Muscle layer of duodenum (tissue), 2 donors: Measurements from ENCODE around the gene SECISBP2.
"Not testable (repeated sequence)": the region's sequence is repeated elsewhere in the genome, so short reads cannot be mapped to it uniquely, and the experiment has no call there.

Experiments used
- H3K27ac ChIP-seq: one replicate; pipeline ENCODE4 v1.7.0; 2013; ENCODE audit warnings: mild to moderate bottlenecking, low read length
- H3K27me3 ChIP-seq: one replicate; pipeline ENCODE4 v1.7.0; 2013; ENCODE audit warnings: low read depth, mild to moderate bottlenecking, control low read depth, low read length
- H3K36me3 ChIP-seq, 2 donors: one replicate each; pipeline ENCODE4 v1.7.0; 2013; ENCODE audit warnings: low read length in 2 of 2, control low read depth in 1 of 2, mild to moderate bottlenecking in 1 of 2; ENCODE audit not compliant: insufficient read depth in 2 of 2, control insufficient read depth in 1 of 2
- H3K4me1 ChIP-seq, 2 donors: one replicate each; pipeline ENCODE4 v1.7.0; 2013; ENCODE audit warnings: low read length in 2 of 2, mild to moderate bottlenecking in 2 of 2, control low read depth in 1 of 2, moderate library complexity in 1 of 2; ENCODE audit not compliant: insufficient read depth in 2 of 2, control insufficient read depth in 1 of 2
- H3K4me3 ChIP-seq, 2 donors: one replicate each; pipeline ENCODE4 v1.7.0; 2013; ENCODE audit warnings: low read length in 2 of 2, low read depth in 1 of 2, mild to moderate bottlenecking in 1 of 2
- H3K9me3 ChIP-seq, 2 donors: one replicate each; pipeline ENCODE4 v1.7.0; 2013; ENCODE audit warnings: low read length in 2 of 2, control low read depth in 1 of 2, mild to moderate bottlenecking in 1 of 2; ENCODE audit not compliant: control insufficient read depth in 1 of 2
- donor health status: healthy.

SECISBP2 gene, protein sequence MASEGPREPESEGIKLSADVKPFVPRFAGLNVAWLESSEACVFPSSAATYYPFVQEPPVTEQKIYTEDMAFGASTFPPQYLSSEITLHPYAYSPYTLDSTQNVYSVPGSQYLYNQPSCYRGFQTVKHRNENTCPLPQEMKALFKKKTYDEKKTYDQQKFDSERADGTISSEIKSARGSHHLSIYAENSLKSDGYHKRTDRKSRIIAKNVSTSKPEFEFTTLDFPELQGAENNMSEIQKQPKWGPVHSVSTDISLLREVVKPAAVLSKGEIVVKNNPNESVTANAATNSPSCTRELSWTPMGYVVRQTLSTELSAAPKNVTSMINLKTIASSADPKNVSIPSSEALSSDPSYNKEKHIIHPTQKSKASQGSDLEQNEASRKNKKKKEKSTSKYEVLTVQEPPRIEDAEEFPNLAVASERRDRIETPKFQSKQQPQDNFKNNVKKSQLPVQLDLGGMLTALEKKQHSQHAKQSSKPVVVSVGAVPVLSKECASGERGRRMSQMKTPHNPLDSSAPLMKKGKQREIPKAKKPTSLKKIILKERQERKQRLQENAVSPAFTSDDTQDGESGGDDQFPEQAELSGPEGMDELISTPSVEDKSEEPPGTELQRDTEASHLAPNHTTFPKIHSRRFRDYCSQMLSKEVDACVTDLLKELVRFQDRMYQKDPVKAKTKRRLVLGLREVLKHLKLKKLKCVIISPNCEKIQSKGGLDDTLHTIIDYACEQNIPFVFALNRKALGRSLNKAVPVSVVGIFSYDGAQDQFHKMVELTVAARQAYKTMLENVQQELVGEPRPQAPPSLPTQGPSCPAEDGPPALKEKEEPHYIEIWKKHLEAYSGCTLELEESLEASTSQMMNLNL

DNA sequence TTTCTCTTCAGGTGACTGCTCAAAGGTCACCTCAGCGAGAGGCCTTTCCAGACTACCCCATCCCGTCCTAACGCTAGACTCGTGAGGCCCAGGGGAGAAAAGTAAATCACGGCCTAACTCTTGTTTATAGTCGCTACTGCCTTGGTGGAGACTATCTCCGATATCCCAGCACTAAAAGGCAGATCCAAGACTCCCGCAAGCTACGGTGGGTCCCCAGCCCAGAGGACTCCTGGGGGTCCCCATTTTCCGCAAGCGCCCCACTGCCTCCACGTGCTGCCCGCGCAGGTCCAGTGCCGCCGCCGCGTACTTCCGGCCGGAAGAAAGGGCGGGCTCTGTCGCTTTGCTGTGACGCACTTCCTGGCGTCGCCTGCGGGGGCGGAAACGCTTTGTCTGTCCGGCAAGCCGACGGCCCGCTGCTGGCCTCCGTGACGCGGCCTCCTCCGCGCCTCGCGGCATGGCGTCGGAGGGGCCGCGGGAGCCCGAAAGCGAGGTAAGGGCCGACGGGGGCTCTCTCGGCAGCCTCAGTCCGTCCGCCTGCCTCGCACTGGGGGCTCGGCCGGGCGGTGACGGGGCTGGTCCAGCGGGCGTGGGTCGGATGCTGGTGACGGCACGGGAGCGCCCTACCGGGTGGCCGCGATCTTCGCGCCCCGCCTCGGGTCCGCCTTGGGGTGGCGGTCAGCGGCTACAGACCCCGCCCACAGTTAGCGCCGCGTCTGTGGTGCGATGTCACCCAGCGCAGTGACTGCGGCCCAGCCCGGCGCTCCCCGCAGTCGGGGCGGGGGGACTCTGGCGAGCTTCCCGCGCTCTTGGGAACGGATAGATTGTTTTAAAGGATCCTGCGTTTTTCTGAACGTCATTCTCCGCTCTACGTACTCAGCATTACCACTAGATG, at the start of gene SECISBP2:
TSS of gene SECISBP2 (plus strand) at position 378 of the 892 bp plus-strand sequence. CDS start at position 455, 77 bp downstream.
- Histone ChIP-seq H3K36me3 (peaks cover 0 to 6% of the 10 kb centered on the region in 2 donors), H3K27ac (peak within 1 kb of the TSS; percentile 98), H3K4me3 (peak within 1 kb of the TSS; percentile 71 to 72), H3K4me1 (peaks cover 9 to 22% of the 10 kb centered on the region in 2 donors), H3K27me3 (no peaks in the 10 kb centered on the region), H3K9me3 (no peaks in the 10 kb centered on the region)

DNA sequence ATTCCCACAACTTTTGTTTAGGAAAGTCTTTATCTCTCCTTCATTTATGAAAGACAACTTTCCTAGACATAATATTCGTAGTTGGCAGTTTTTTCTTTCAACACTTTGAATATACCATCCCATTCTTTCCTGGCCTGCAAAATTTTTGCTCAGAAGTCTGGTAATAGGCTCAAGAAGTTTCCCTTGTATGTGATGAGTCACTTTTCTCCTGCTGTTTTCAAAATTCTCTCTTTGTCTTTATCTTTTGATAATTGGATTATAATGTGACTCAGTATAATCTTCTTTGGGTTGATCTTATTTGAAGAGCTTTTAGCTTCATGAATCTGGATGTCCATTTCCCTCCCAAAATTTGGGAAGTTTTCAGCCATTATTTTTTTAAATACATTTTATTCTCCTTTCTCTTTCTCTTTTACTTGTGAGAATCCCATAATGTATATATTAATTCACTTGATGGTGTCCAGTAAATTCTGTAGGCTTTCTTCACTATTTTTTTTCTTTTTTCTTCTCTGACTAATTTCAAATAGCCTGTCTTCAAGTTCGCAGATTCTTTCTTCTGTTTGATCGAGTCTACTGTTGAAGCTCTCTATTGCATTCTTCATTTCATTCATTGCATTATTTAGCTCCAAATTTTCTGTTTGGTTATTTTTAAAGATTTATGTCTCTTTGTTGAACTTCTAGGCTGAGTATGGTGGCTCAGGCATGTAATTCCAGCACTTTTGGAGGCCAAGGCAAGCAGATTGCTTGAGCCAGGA, 44.6 kb upstream of the SECISBP2 start:
- Histone ChIP-seq H3K4me3 (no peak overlapping the region), H3K4me1 (peaks cover 0 to 3% of the 10 kb centered on the region in 2 donors), H3K27me3 (no peaks in the 10 kb centered on the region)

DNA sequence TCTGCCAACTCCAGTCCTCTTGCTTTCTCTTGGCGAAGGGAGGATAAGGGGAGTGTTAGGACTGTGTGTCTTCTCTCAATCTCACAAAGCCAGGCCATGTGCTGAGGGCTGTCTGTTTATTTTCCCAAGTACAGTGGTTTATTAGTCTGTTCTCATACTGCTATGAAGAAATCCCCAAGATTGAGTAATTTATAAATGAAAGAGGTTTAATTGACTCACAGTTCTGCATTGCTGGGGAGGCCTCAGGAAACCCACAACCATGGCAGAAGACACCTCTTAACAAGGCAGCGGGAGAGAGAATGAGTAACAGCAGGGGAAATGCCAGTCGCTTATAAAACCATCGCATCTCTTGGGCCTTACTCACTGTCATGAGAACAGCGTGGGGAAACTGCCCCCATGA, 43.5 kb upstream of the SECISBP2 start:
- H3K4me3 ChIP-seq, result no peak overlapping the region
- H3K27me3 ChIP-seq, result no peaks in the 10 kb centered on the region
- H3K9me3 ChIP-seq, result peaks cover 0 to 16% of the 10 kb centered on the region in 2 donors
- H3K4me1 ChIP-seq, result peaks cover 0 to 3% of the 10 kb centered on the region in 2 donors
- no peak overlapping the region for H3K27ac ChIP-seq
- peaks cover 0 to 4% of the 10 kb centered on the region in 2 donors for H3K36me3 ChIP-seq

More for the DNA sequence above, 44.6 kb upstream of the SECISBP2 start:
- Histone ChIP-seq H3K27ac (no peak overlapping the region), H3K9me3 (peaks cover 0 to 16% of the 10 kb centered on the region in 2 donors), H3K36me3 (peaks cover 0 to 4% of the 10 kb centered on the region in 2 donors)

DNA sequence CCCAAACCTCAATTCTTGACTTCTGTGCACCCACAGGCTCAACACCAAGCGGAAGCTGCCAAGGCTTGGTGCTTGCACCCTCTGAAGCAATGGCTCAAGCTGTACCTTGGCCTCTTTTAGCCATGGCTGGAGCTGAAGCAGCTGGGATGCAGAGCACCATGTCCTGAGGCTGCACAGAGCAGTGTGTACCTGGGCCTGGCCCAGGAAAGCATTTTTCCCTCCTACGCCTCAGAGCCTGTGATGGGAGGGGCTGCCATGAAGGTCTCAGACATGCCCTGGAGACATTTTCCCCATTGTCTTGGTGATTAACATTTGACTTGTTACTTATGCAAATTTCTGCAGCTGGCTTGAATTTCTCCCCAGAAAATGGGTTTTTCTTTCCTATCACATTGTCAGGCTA, 42.3 kb upstream of the SECISBP2 start:
- H3K36me3 ChIP-seq, H3K4me3 ChIP-seq, H3K27ac ChIP-seq, H3K4me1 ChIP-seq, H3K27me3 ChIP-seq: not testable (repeated sequence)
- peaks cover 0 to 16% of the 10 kb centered on the region in 2 donors for H3K9me3 ChIP-seq

DNA sequence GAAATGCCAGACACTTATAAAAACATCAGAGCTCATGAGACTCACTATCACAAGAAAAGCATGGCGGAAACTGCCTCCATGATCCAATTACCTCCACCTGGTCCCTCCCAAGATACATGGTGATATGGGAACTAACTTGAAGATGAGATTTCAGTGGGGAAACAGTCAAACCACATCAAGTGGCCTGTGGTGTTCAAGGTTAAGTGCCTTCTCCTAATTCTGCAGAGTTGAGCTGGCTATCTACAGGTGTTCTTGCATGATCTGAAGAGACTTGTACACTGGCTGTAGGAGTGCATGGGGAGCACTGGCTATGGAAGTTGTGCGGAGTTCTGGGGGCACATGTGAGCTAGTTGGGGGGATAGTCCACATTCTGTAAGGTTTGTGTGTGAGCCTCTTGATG, 41.3 kb upstream of the SECISBP2 start:
- Histone ChIP-seq H3K36me3 (peaks cover 0 to 4% of the 10 kb centered on the region in 2 donors), H3K9me3 (peaks cover 0 to 16% of the 10 kb centered on the region in 2 donors), H3K4me1 (peaks cover 0 to 3% of the 10 kb centered on the region in 2 donors), H3K27ac (no peak overlapping the region), H3K4me3 (no peak overlapping the region), H3K27me3 (no peaks in the 10 kb centered on the region)

DNA sequence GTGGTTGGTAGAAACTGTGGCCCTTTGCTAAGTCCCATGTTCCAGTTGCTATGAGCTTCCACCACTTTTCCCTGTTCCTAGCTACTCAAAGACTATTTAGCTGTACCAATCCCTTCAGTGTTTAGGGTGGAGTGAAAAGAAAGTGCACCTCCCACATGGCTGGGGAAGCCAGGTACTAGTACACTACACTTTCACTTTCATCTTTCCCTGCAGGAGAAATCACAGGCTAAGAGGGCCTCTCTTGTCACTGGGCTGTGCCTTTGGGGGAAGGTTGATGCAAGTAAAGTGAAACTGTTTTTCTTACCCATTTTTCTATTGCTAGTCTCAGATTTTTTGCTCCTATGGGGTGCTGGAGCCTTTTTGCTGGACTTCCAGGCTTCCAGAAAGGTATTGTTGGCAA, 40.8 kb upstream of the SECISBP2 start:
- Histone ChIP-seq H3K4me3 (no peak overlapping the region), H3K27ac (no peak overlapping the region), H3K4me1 (peaks cover 0 to 3% of the 10 kb centered on the region in 2 donors), H3K27me3 (no peaks in the 10 kb centered on the region), H3K36me3 (peaks cover 0 to 4% of the 10 kb centered on the region in 2 donors), H3K9me3 (peaks cover 0 to 16% of the 10 kb centered on the region in 2 donors)

GRCh38 chr9:89278551-89278950, 39.7 kb upstream of the SECISBP2 start:
- no peaks in the 10 kb centered on the region for H3K27me3 ChIP-seq
- no peak overlapping the region for H3K27ac ChIP-seq
- H3K4me1 ChIP-seq, result peaks cover 0 to 3% of the 10 kb centered on the region in 2 donors
- peaks cover 0 to 4% of the 10 kb centered on the region in 2 donors for H3K36me3 ChIP-seq
- no peak overlapping the region for H3K4me3 ChIP-seq
- peaks cover 0 to 12% of the 10 kb centered on the region in 2 donors for H3K9me3 ChIP-seq

GRCh38 chr9:89278997-89279739, 39.1 kb upstream of the SECISBP2 start:
- Histone ChIP-seq H3K36me3 (peaks cover 0 to 4% of the 10 kb centered on the region in 2 donors), H3K4me3 (no peak overlapping the region), H3K4me1 (peaks cover 0 to 3% of the 10 kb centered on the region in 2 donors), H3K9me3 (peaks cover 0 to 6% of the 10 kb centered on the region in 2 donors), H3K27ac (no peak overlapping the region), H3K27me3 (no peaks in the 10 kb centered on the region)

GRCh38 chr9:89281106-89281505, 37.2 kb upstream of the SECISBP2 start:
- Histone ChIP-seq H3K4me3 (no peak overlapping the region), H3K36me3 (no peaks in the 10 kb centered on the region), H3K9me3 (no peaks in the 10 kb centered on the region), H3K27me3 (no peaks in the 10 kb centered on the region), H3K27ac (no peak overlapping the region), H3K4me1 (peaks cover 0 to 3% of the 10 kb centered on the region in 2 donors)
